CD4-positive, alpha-beta T cell treated with Interleukin-6 for 4 hours (primary cell): ENCODE data around the gene PLXDC2.

Experiments
- DNase-seq: peaks from one replicate; pipeline ENCODE4 v3.0.0-alpha.2; 2020; ENCODE audit warnings: mixed read lengths

Gene PLXDC2

GRCh38 chr10:19915816-19916215 is 99.6 kb downstream of the PLXDC2 start:
- DNase-seq: no peak

- DNase-seq: no peak
These were observed 101.7 kb downstream of the PLXDC2 start for GRCh38 chr10:19917751-19918478.

DNA sequence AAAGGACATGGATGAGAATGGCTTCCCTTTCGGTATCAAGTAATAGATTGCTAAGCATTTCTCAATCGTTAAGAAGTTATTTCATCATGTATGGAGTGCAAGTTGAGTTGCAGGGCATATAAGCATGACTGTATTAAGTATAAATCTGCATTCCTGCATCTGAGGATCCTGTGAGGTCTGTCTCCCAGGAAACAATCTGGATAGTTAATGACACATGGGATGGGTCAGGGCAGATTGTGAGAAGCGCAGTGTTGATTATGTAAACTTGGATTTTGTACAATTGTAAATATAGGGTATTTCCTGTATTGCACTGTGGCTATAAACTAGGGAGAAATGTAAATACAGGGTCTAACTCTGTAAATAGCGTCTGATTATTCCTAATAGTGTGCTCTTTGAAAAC is 102.6 kb downstream of the PLXDC2 start:
- DNase-seq: no peak

DNA sequence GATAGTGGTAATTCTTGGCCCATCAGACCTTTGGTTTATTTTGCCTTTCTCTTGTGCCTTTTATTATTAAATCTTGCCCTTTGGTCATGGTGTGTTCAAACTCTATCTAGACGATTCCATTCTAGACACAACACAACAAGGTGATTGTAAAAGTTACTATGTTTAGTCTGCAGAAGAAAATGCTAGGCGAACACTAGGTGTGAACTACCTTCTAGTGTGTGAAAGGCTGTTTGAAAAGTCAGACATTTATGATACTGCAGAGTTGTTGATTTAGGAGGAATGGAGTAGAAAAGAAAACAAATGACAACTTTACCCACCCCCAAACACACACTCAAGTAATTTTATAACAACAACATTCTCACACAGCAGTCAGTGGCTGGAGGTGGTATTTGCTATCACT is 103.4 kb downstream of the PLXDC2 start:
- DNase-seq: no peak

DNA sequence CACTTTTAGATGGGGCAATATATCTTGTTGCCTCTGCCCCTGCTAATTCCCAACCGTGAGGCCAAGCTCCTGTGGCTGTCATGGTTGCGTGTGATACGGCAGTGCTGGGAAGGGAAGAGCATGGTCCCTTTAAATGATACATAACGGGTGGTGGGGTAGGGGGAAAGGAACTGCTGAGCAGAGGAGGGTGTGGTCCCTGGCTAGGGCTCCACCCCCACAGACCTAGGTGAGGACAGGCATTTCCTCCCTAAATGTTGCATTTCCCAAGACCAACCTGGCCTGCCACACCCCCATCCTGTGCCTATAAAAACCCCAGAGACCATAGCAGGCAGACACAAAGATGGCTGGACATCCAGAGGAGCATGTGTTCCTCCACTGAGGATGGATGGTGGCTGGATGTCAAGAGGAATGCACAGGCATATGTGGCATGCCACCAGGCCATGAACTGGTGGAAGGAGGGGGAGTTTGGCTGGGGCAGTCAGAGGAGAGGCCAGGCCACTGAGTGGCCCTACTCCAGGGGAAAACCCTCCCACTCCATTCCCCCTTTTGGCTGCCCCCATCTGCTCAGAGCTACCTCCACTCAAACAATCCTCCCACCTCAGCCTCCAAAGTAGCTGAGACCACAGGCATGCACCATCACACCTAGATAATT is 104.0 kb downstream of the PLXDC2 start:
- DNase-seq: no peak

GRCh38 chr10:19921300-19922140 is 105.3 kb downstream of the PLXDC2 start:
- no peak for DNase-seq

DNA sequence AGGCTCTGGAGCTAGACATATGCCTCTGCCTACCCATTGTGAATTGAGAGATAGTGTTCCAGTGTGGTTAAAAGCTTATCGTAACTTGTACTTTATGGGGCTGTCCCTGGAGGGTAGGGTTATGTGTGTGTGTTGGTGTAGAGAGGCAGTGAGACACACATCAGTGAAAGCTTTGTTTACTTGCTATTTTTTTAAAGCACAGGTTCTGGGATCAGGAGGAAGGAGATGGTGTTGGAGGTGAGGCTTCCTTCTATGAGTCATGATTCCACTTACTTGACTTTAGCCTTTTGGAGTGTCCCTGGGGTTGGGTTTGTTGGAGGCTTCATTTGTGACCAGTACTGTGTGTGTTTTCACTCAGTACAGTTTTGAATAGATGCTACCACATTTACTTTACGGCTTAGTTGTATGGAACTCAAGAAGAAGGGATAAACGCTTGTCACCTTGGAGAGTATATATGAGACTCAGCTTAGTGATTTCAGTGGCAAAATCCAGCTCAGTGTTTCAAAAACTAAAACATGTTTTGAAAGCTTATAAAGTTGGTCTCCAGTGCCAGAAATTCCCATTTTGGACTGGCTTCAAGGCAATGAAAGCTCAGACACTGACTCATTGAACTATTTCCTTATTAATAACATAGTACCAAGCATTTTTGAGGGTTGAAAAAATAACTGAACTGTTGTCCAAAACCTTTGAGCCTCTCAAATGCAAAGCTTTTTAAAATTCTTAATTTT is 106.2 kb downstream of the PLXDC2 start:
- no peak for DNase-seq

DNA sequence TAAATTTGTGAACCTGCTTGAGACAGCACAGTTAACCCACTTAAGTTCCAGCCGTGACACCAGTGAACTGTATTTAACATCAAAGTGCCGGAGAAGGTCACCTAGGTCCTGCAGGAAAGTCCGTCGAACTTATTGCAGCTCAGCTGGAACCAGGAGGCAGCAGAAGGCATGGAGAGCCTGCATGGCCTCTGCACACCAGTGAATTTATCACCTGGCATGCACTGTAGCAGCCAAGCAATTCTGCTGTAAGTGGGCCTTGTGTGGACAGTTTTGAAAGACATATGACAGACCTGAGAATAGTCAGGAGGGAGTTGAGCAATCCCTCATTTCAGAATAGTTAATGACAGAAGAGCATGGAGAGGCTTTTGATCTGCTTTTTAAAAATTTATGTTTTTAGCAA is 108.8 kb downstream of the PLXDC2 start:
- DNase-seq: no peak

- no peak for DNase-seq
These were observed 112.7 kb downstream of the PLXDC2 start for GRCh38 chr10:19928936-19929335.

DNA sequence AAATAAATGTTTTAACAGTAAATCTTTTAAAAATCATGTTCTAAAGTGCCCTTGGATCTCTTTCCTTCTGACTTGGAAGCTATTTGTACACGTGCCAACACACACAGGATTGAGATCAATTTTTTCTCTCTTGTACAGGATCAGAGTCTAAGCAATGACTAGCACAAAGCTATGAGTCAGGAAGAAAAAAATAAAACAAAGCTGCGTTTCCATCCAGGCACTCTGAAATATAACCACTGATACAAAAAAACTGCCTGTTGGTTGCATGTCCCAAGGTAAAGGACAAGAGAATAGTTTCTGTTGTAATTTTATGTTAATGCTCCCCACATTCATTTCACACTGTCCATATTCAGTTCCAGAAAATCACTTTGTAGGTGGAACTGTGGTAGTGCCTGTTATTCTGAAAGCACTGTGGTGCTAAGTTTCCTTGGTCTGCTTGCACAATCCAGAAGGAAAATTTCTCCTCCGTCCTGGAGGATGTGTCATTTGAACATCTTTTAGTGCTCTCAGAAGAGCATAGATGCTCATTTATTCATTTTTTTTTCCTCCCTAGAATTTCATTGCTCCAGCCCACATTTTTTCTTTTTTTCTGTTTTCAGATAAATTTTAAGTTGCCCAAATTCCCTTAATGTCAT is 113.4 kb downstream of the PLXDC2 start:
- DNase-seq: no peak

GRCh38 chr10:19930936-19931893 is 115.0 kb downstream of the PLXDC2 start:
- no peak for DNase-seq

- DNase-seq: no peak
These were observed 115.8 kb downstream of the PLXDC2 start for GRCh38 chr10:19931894-19932590.

- DNase-seq: no peak
These were observed 116.7 kb downstream of the PLXDC2 start for GRCh38 chr10:19932806-19933371.

GRCh38 chr10:19933772-19934171 is 117.5 kb downstream of the PLXDC2 start:
- no peak for DNase-seq

DNA sequence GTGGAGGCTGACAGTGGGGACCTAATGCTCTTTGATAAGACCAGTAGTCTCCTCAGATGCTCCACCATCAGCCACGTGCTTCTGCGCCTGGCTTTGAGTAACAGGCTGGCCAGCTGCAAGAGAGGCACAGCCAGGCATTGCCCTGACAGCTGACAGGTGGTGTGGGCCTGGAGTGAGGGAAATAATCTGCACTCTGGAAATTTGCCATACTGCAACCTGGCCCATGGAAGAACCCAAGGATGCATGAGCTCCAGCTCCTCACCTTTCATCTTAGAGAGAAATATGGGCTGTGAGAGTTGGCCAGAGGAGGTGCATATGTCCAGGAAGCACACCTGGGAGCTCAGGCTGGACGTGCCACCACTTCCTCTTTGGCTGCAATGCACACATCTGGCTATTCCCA is 118.9 kb downstream of the PLXDC2 start:
- no peak for DNase-seq

GRCh38 chr10:19936289-19936688 is 120.1 kb downstream of the PLXDC2 start:
- no peak for DNase-seq

GRCh38 chr10:19937989-19938388 is 121.8 kb downstream of the PLXDC2 start:
- no peak for DNase-seq

DNA sequence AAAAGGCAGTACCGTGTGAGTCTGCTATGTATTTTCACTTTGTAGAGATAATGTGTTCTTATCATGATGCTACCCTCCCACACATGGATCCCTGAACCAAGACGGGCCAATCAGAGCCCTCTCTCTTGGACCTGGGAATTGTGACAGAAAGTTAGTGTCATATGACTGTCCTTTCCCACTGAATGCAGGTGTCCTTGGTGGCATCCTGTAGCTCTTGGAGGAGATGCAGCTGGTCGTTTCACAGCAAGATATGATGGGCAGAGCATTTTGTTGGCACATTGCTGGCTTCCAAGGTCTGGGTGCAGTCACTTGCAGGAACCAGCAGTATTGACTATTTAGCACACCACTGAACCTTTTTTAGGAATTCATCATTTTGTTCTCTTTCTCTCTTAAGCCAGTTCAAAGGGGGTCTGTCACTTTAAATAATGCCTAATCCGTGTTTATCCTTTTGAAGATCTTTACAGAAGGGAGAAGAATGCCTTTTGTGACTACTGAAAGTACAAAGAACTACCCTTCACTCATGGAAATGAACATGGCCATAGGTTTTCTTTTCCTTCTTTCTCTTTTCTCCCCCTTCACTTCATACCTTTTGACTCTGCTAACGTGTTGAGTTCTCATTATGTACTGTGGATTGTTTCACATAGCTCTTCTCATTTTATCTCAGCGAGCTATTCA is 125.1 kb downstream of the PLXDC2 start:
- no peak for DNase-seq

DNA sequence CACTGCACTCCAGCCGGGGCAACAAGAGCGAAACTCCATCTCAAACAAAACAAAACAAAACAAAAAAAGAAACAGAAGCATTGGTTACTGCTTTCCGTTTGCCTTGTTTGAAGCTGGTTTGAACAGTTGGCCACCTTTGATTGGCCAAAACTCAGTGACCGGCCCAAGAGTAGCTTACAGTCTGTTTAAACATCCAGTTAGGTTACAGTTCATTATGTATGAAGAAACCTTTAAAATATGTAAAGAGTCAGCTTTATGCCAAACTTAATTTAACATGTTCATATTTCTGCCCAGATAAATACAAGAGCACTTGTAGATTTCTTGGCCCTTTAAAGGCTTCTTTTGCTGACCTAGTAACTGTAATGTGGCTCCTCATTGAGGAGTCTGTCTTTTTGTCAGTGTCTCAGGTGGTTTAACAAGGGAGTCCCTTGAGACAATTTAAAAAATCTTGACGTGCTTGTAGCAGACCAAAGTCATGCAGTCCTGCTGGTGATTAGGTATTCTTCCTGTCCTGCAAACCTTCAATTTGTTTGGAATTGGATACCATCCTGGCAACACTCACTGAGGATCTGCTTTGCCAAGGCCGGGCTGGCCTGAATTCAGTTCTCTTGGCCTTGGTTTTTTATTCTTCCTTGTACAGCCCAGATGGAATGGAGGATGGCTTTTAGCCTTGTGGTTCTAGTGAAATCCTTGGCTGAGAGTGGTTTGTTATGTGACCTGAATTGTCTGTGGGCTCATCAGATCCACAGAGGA is 128.9 kb downstream of the PLXDC2 start:
- no peak for DNase-seq
